NB4 (cell line): ENCODE data around the gene VPREB3.

Experiments
- POLR2A ChIP-seq: IDR thresholded peaks from 2 replicates; pipeline ENCODE4 v1.6.1; 2011; ENCODE audit warnings: mild to moderate bottlenecking; ENCODE audit not compliant: insufficient read length; ENCODE audit errors: extremely low read depth
- TF ChIP-seq, protein P1 (sequence below): IDR thresholded peaks from one replicate; pipeline ENCODE4 v1.5.1; 2012; ENCODE audit warnings: low read depth, low read length

GRCh38 chr22:23743303-23743705, 10.9 kb downstream of the VPREB3 start:
- TF ChIP-seq, protein P1, sequence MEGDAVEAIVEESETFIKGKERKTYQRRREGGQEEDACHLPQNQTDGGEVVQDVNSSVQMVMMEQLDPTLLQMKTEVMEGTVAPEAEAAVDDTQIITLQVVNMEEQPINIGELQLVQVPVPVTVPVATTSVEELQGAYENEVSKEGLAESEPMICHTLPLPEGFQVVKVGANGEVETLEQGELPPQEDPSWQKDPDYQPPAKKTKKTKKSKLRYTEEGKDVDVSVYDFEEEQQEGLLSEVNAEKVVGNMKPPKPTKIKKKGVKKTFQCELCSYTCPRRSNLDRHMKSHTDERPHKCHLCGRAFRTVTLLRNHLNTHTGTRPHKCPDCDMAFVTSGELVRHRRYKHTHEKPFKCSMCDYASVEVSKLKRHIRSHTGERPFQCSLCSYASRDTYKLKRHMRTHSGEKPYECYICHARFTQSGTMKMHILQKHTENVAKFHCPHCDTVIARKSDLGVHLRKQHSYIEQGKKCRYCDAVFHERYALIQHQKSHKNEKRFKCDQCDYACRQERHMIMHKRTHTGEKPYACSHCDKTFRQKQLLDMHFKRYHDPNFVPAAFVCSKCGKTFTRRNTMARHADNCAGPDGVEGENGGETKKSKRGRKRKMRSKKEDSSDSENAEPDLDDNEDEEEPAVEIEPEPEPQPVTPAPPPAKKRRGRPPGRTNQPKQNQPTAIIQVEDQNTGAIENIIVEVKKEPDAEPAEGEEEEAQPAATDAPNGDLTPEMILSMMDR, result no peak
- TF ChIP-seq POLR2A, result no peak
